Loucy (cell line): ENCODE results near the gene IMMT.

Source experiments
- H2AFZ ChIP-seq: fragments of 200-600 bp; sonication (generic); 2 replicates; pipeline ENCODE4 v1.6.0; 2016; ENCODE audit warnings: antibody characterized with exemption, mild to moderate bottlenecking, low read length, moderate library complexity
- H3F3A ChIP-seq: fragments of 200-600 bp; 2 replicates; pipeline ENCODE4 v1.6.0; 2016; ENCODE audit warnings: antibody characterized with exemption, low read depth, mild to moderate bottlenecking
- H3K27me3 ChIP-seq: fragments of 200-600 bp; sonication (generic); 2 replicates; pipeline ENCODE4 v1.6.1; 2014; ENCODE audit warnings: low read length, mild to moderate bottlenecking; ENCODE audit not compliant: insufficient read depth, poor library complexity, severe bottlenecking
- H3K36me3 ChIP-seq: fragments of 200-600 bp; sonication (generic); 2 replicates; pipeline ENCODE4 v1.6.1; 2016; ENCODE audit warnings: low read length; ENCODE audit not compliant: insufficient read depth
- H3K4me1 ChIP-seq: fragments of 200-600 bp; sonication (generic); 2 replicates; pipeline ENCODE4 v1.5.1; 2014; ENCODE audit warnings: low read length, mild to moderate bottlenecking; ENCODE audit not compliant: insufficient read depth, poor library complexity, severe bottlenecking
- H3K4me2 ChIP-seq: fragments of 200-600 bp; sonication (generic); 2 replicates; pipeline ENCODE4 v1.6.0; 2014; ENCODE audit warnings: antibody characterized with exemption, low read length, low read depth, mild to moderate bottlenecking; ENCODE audit not compliant: poor library complexity, severe bottlenecking
- H3K4me3 ChIP-seq: fragments of 200-600 bp; sonication (generic); 2 replicates; pipeline ENCODE4 v1.5.1; 2014; ENCODE audit warnings: low read length, mild to moderate bottlenecking, mixed read lengths; ENCODE audit not compliant: poor library complexity, severe bottlenecking
- H3K79me2 ChIP-seq: fragments of 200-600 bp; sonication (generic); 2 replicates; pipeline ENCODE4 v1.6.1; 2014; ENCODE audit warnings: low read length; ENCODE audit not compliant: insufficient read depth
- H3K9ac ChIP-seq: fragments of 200-600 bp; sonication (generic); 2 replicates; pipeline ENCODE4 v1.6.0; 2014; ENCODE audit warnings: mild to moderate bottlenecking, low read depth, low read length, moderate library complexity; ENCODE audit not compliant: poor library complexity, severe bottlenecking
- H3K9me2 ChIP-seq: fragments of 200-600 bp; sonication (generic); replicated peaks from 2 replicates; pipeline ENCODE4 v1.6.1; 2016; ENCODE audit warnings: low read depth, low read length, mixed read lengths
- H3K9me3 ChIP-seq: fragments of 200-600 bp; sonication (generic); 2 replicates; pipeline ENCODE4 v1.6.1; 2014; ENCODE audit warnings: mild to moderate bottlenecking, antibody characterized with exemption, low read length, low read depth; ENCODE audit not compliant: insufficient read depth
- H4K20me1 ChIP-seq: fragments of 200-600 bp; sonication (generic); 2 replicates; pipeline ENCODE4 v1.6.0; 2014; ENCODE audit warnings: antibody characterized with exemption, low read length, mild to moderate bottlenecking; ENCODE audit not compliant: insufficient read depth, poor library complexity, severe bottlenecking
- EZH2phosphoT487 ChIP-seq: fragments of 200-600 bp; IDR thresholded peaks from 2 replicates; pipeline ENCODE4 v1.6.1; 2018; ENCODE audit warnings: antibody characterized with exemption, mild to moderate bottlenecking, moderate library complexity, borderline replicate concordance
- TF ChIP-seq, protein P1 (sequence below): fragments of 200-600 bp; sonication (generic); conservative IDR thresholded peaks from 2 replicates; pipeline ENCODE4 v1.5.1; 2014; ENCODE audit warnings: mild to moderate bottlenecking, antibody characterized with exemption, low read length

The IMMT gene

GRCh38 chr2:86237172-86237571 lies 41.9 kb upstream of the IMMT start:
- Histone ChIP-seq H4K20me1 (no peaks in the 10 kb centered on the region), H3K9ac (no peak overlapping the region), H3K4me2 (no peak overlapping the region), H3K9me3 (no peaks in the 10 kb centered on the region), H3K9me2 (no peaks in the 10 kb centered on the region), H3F3A (no peaks in the 10 kb centered on the region), H3K4me3 (no peak overlapping the region), H2AFZ (no peak overlapping the region), H3K4me1 (peaks cover 17% of the 10 kb centered on the region), H3K36me3 (no peaks in the 10 kb centered on the region), H3K27me3 (peaks cover 76% of the 10 kb centered on the region), H3K79me2 (no peaks in the 10 kb centered on the region)
- no peak for TF ChIP-seq EZH2phosphoT487
- TF ChIP-seq, protein P1, sequence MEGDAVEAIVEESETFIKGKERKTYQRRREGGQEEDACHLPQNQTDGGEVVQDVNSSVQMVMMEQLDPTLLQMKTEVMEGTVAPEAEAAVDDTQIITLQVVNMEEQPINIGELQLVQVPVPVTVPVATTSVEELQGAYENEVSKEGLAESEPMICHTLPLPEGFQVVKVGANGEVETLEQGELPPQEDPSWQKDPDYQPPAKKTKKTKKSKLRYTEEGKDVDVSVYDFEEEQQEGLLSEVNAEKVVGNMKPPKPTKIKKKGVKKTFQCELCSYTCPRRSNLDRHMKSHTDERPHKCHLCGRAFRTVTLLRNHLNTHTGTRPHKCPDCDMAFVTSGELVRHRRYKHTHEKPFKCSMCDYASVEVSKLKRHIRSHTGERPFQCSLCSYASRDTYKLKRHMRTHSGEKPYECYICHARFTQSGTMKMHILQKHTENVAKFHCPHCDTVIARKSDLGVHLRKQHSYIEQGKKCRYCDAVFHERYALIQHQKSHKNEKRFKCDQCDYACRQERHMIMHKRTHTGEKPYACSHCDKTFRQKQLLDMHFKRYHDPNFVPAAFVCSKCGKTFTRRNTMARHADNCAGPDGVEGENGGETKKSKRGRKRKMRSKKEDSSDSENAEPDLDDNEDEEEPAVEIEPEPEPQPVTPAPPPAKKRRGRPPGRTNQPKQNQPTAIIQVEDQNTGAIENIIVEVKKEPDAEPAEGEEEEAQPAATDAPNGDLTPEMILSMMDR: no peak

DNA sequence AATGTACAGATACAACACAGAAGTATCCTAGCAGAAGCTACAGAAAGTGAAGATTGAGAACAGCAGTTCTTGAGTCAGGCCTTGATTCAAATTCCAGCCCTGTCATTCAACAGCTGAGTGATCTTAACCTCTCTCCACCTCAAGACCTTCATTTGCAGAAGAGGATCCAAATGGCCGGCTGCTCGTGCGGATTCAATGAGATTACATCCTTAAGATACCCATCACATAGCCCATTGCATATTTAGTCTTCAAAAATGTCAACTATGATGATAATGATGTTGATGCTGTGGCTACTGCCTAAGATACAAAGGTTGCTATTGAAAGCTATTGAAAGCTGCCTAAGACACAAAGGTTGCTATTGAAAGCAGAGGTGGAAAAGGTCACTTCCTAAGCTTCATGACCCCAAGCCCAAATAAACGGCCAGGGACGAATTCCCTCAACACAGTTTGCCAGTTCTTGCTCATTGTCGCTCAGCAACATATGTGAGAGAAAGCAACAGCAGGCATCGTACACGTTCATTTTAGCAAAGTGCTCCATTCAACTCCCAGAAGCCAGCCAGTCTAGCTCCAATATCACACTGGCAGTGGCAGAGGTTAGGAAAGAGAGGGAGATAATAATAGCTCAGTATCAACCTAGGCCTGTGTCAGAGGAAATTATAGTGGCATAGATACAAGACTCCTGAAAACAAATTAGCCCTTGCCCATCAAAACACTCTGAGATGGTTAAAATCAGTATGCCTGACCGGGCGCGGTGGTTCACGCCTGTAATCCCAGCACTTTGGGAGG lies 40.1 kb upstream of the IMMT start:
- Histone ChIP-seq H3K9ac (no peak overlapping the region), H3K4me1 (peaks cover 17% of the 10 kb centered on the region), H3F3A (no peaks in the 10 kb centered on the region), H3K9me2 (no peaks in the 10 kb centered on the region), H3K27me3 (peaks cover 62% of the 10 kb centered on the region), H3K4me2 (no peak overlapping the region), H3K36me3 (no peaks in the 10 kb centered on the region), H2AFZ (no peak overlapping the region), H4K20me1 (no peaks in the 10 kb centered on the region), H3K4me3 (no peak overlapping the region), H3K9me3 (no peaks in the 10 kb centered on the region), H3K79me2 (no peaks in the 10 kb centered on the region)
- TF ChIP-seq EZH2phosphoT487: no peak
- TF ChIP-seq, protein P1: no peak

DNA sequence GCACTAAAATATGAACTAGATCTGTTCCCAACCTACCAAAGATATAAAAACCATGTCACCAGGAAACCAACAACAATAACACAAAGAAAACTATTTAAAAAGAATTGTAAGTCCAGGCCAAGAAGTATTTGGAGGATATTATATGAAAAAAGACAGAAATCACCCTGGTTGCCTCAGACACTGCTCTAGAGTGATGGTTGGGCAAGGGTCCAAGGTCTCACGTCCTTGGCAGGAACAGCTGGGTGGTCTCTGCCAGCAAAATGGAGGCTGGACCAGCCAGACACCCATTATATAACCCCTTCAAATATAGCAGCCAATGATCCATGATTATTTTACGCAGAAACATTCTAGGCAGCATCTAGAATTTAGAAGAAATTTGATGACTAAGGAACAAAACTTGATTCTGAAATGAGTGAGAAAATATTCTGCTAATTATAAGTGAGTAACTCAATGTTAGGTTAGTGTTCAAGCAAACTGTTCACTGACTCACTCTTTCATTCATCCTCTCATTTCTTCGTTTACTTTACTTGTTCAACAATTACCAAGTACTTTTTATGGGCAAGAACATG lies 39.4 kb upstream of the IMMT start:
- Histone ChIP-seq H3F3A (no peaks in the 10 kb centered on the region), H3K4me2 (no peak overlapping the region), H3K4me3 (no peak overlapping the region), H3K9me2 (no peaks in the 10 kb centered on the region), H3K9me3 (no peaks in the 10 kb centered on the region), H3K79me2 (no peaks in the 10 kb centered on the region), H3K4me1 (peaks cover 15% of the 10 kb centered on the region), H2AFZ (no peak overlapping the region), H4K20me1 (no peaks in the 10 kb centered on the region), H3K36me3 (no peaks in the 10 kb centered on the region), H3K9ac (no peak overlapping the region), H3K27me3 (peaks cover 55% of the 10 kb centered on the region)
- no peak for TF ChIP-seq EZH2phosphoT487
- TF ChIP-seq, protein P1: no peak
